K562 (cell line): ENCODE measurements around the gene TET2. TPM values are rescaled to one million over a fixed set of nuclear protein-coding genes. Genes with fewer than 3 reads are reported as not detected.

Experiments
- ATAC-seq: fragments of 200-7000 bp; cut with Tn5 transposase; 3 replicates; pipeline ENCODE4 v1.9.1; 2020; ENCODE audit warnings: moderate library complexity
- BruUV-seq: library from RNA; stranded (reverse); fragments of 400-500 nt; replicated peaks from 2 replicates; lab custom pipeline; 2021; lab: Mats Ljungman, UMichigan
- CTCF ChIA-PET: fragments of 300-600 bp; formaldehyde crosslinking; extraction: SDS; loops from one replicate; lab custom pipeline; 2021; ENCODE audit warnings: low intra/inter-chr PET ratio; lab: Yijun Ruan, JAX
- POLR2A ChIA-PET: fragments of 300-600, 350-650 bp; sonication (Branson Sonifier 250); formaldehyde crosslinking; extraction: SDS; loops from one replicate; lab custom pipeline; 2021; ENCODE audit warnings: antibody characterized with exemption, inconsistent platforms; lab: Yijun Ruan, JAX
- DNase-seq, 4 experiments: peaks; one replicate each; pipeline versions ENCODE4 v3.0.0 to v3.0.0-alpha.2; 2011 to 2018; ENCODE audit warnings: low spot score in 3 of 4, mixed read lengths in 3 of 4; ENCODE audit errors: extremely low read depth in 1 of 4
- FAIRE-seq: peaks from 2 replicates; lab custom pipeline; 2011; peaks lifted over from hg19 to GRCh38; lab: Jason Lieb, UNC
- H2AFZ ChIP-seq: 2 replicates; pipeline ENCODE4 v1.6.0; 2011; ENCODE audit warnings: low read depth, low read length, control low read depth, inconsistent platforms
- H3K27ac ChIP-seq: fragments of 200-600 bp; 3 replicates; pipeline ENCODE4 v1.8.0; 2011; ENCODE audit warnings: low read depth, mild to moderate bottlenecking, control low read depth, inconsistent platforms, low read length, moderate library complexity, mixed read lengths; ENCODE audit errors: extremely low read depth
- H3K27me3 ChIP-seq, 2 experiments: fragments of 300-600 bp in 1 of 2; 2 replicates in 1 of 2; 3 replicates in 1 of 2; pipeline versions ENCODE4 v1.6.0 to v1.8.0; 2011; ENCODE audit warnings: inconsistent platforms in 2 of 2, low read length in 2 of 2, mild to moderate bottlenecking in 1 of 2, mixed read lengths in 1 of 2, moderate library complexity in 1 of 2; ENCODE audit not compliant: control insufficient read depth in 2 of 2, insufficient read depth in 2 of 2
- H3K36me3 ChIP-seq: fragments of 300-600 bp; 3 replicates; pipeline ENCODE4 v1.8.0; 2011; ENCODE audit warnings: mild to moderate bottlenecking, low read length, inconsistent platforms; ENCODE audit not compliant: control insufficient read depth, insufficient read depth
- H3K4me1 ChIP-seq, 2 experiments: fragments of 200-600 bp in 1 of 2; replicated peaks in 1 of 2; 2 replicates in 1 of 2; 3 replicates in 1 of 2; pipeline versions ENCODE4 v1.5.1 to v1.8.0; 2011; ENCODE audit warnings: inconsistent platforms in 2 of 2, low read length in 2 of 2, mild to moderate bottlenecking in 1 of 2, mixed read lengths in 1 of 2, moderate library complexity in 1 of 2; ENCODE audit not compliant: control insufficient read depth in 2 of 2, insufficient read depth in 2 of 2
- H3K4me2 ChIP-seq: 2 replicates; pipeline ENCODE4 v1.6.1; 2011; ENCODE audit warnings: low read length, control low read depth, inconsistent platforms, mixed read lengths; ENCODE audit not compliant: insufficient read depth
- H3K4me3 ChIP-seq: fragments of 200-600 bp; sonication (generic), shearing (Covaris generic); 2 replicates; pipeline ENCODE4 v1.5.1; 2016; ENCODE audit warnings: control low read depth, inconsistent platforms
- H3K79me2 ChIP-seq: fragments of 200-600 bp; 3 replicates; pipeline ENCODE4 v1.8.0; 2011; ENCODE audit warnings: low read length, inconsistent platforms; ENCODE audit not compliant: control insufficient read depth, insufficient read depth
- H3K9ac ChIP-seq, 2 experiments: 2 replicates each; pipeline versions ENCODE4 v1.6.0 to v1.6.1; 2011; ENCODE audit warnings: low read depth in 2 of 2, low read length in 2 of 2, control low read depth in 1 of 2, inconsistent platforms in 1 of 2, mild to moderate bottlenecking in 1 of 2, mixed read lengths in 1 of 2; ENCODE audit not compliant: insufficient read depth in 1 of 2
- H3K9me1 ChIP-seq: one replicate; pipeline ENCODE4 v1.6.0; 2011; ENCODE audit warnings: inconsistent platforms, mild to moderate bottlenecking, low read length, moderate library complexity; ENCODE audit not compliant: control insufficient read depth, insufficient read depth
- H3K9me3 ChIP-seq: replicated peaks from 2 replicates; pipeline ENCODE4 v1.5.1; 2011; ENCODE audit warnings: low read depth, low read length, inconsistent platforms; ENCODE audit not compliant: control insufficient read depth, insufficient read depth
- H4K20me1 ChIP-seq: replicated peaks from 2 replicates; pipeline ENCODE4 v1.6.1; 2011; ENCODE audit warnings: low read length, inconsistent platforms, mixed read lengths; ENCODE audit not compliant: control insufficient read depth, insufficient read depth
- ARID1B ChIP-seq: fragments of 450-650 bp; IDR thresholded peaks from 2 replicates; pipeline ENCODE4 v1.6.1; 2016; ENCODE audit warnings: antibody characterized with exemption, mild to moderate bottlenecking, inconsistent platforms
- ATF2 ChIP-seq: sonication (generic); formaldehyde crosslinking; IDR thresholded peaks from 2 replicates; pipeline ENCODE4 v1.8.1; 2022; ENCODE audit warnings: missing genetic modification reagents
- BDP1 ChIP-seq: IDR thresholded peaks from 3 replicates; pipeline ENCODE4 v1.6.1; 2011; ENCODE audit not compliant: insufficient read length, insufficient read depth
- CHCHD3 ChIP-seq: fragments of 250-450 bp; sonication (Bioruptor Pico); IDR thresholded peaks from 2 replicates; pipeline ENCODE4 v2.1.2; 2022; ENCODE audit warnings: mild to moderate bottlenecking
- CREBBP ChIP-seq: IDR thresholded peaks from one replicate; pipeline ENCODE4 v1.6.1; 2012; ENCODE audit warnings: low read depth, mild to moderate bottlenecking, control low read depth, inconsistent platforms, low read length
- E2F3 ChIP-seq: fragments of 250-450 bp; sonication (Bioruptor Pico); IDR thresholded peaks from 2 replicates; pipeline ENCODE4 v1.4.0; 2020; ENCODE audit warnings: mild to moderate bottlenecking
- EGR1 ChIP-seq: fragments of 450-650 bp; conservative IDR thresholded peaks from 2 replicates; pipeline ENCODE4 v1.6.1; 2017; ENCODE audit warnings: mild to moderate bottlenecking
- EP300 ChIP-seq: IDR thresholded peaks from 2 replicates; pipeline ENCODE4 v1.6.1; 2012; ENCODE audit warnings: low read length, improper control_type of control experiment
- HOMEZ ChIP-seq: fragments of 250-450 bp; sonication (Bioruptor Pico); IDR thresholded peaks from 2 replicates; pipeline ENCODE4 v1.4.0; 2020; ENCODE audit warnings: mild to moderate bottlenecking, moderate library complexity
- KAT2B ChIP-seq: IDR thresholded peaks from one replicate; pipeline ENCODE4 v1.6.1; 2012; ENCODE audit warnings: low read depth, mild to moderate bottlenecking, control low read depth, inconsistent platforms, low read length, moderate library complexity
- MNT ChIP-seq, 2 experiments: fragments of 450-650 bp; conservative IDR thresholded peaks; 2 replicates each; pipeline ENCODE4 v1.6.1; 2017; ENCODE audit warnings: mild to moderate bottlenecking in 2 of 2, moderate library complexity in 2 of 2
- NCOA2 ChIP-seq, 2 experiments: fragments of 450-650 bp; IDR thresholded peaks; 2 replicates each; pipeline ENCODE4 v1.6.1; 2018; ENCODE audit warnings: mild to moderate bottlenecking in 2 of 2, moderate library complexity in 1 of 2; ENCODE audit not compliant: partially characterized antibody in 2 of 2
- ZNF12 ChIP-seq: sonication (generic); formaldehyde crosslinking; IDR thresholded peaks from 2 replicates; pipeline ENCODE4 v1.4.0; 2020; ENCODE audit warnings: mild to moderate bottlenecking, missing genetic modification reagents
- ZNF134 ChIP-seq: fragments of 250-450 bp; sonication (Bioruptor Pico); conservative IDR thresholded peaks from 2 replicates; pipeline ENCODE4 v1.4.0; 2020
- WGBS: fragments of 100-300 bp; shearing (Covaris generic); methylation state at CpG from one replicate; pipeline ENCODE4 v1.1.6; 2016; ENCODE audit warnings: low coverage, mixed read lengths; ENCODE audit not compliant: insufficient coverage; ENCODE audit errors: missing lambda C conversion rate; 5-methylcytosine and 5-hydroxymethylcytosine counted together
- in situ Hi-C: fragments of 300-500 bp; cut with MboI; formaldehyde crosslinking; loops from 4 replicates; pipeline ENCODE4 v1.15.0; 2018; ENCODE audit warnings: inconsistent platforms, mixed read lengths
- intact Hi-C: fragments of 100-400 bp; cut with micrococcal nuclease; formaldehyde crosslinking; loops from 2 replicates; pipeline ENCODE4 v1.14.2; 2022
- polyA plus RNA-seq, 8 experiments: library from polyadenylated mRNA; depleted of rRNA in 4 of 8; stranded (reverse) in 5 of 8; unstranded in 3 of 8; fragments of >200 nt; fragmentation: Nextera tagmentation in 2 of 8; fragmentation: Illumina TruSeq in 1 of 8; extraction: Ambion mirVana in 2 of 8; extraction: Trizol in 1 of 8; gene quantifications; 2 replicates each; pipeline versions ENCODE4 v1.2.1 to v1.2.3, GENCODE V29; 2011 to 2014; ENCODE audit warnings: inconsistent platforms in 1 of 8, missing spikeins in 1 of 8
- total RNA-seq, 7 experiments: library from RNA; depleted of rRNA in 6 of 7; stranded (reverse); fragments of >200 nt in 6 of 7; fragmentation: Illumina TruSeq in 2 of 7; extraction: Trizol in 2 of 7; gene quantifications; 2 replicates each; pipeline versions ENCODE4 v1.2.1 to v1.2.3, GENCODE V29; 2011 to 2021; ENCODE audit warnings: low replicate concordance in 1 of 7
- TF ChIP-seq, protein P1 (sequence below), 2 experiments: IDR thresholded peaks; 2 replicates each; pipeline ENCODE4 v1.6.1; 2012; ENCODE audit warnings: improper control_type of control experiment in 2 of 2, low read depth in 2 of 2, low read length in 2 of 2, borderline replicate concordance in 1 of 2

Gene TET2
- total and polyA plus RNA-seq, 9 of the 15 experiments (the other 6 are each of a cell fraction or from before 2014, with no cell fraction given) = 0.80 to 11.1 (median 4.9) TPM

GRCh38 chr4:105184316-105184980 is 37.8 kb downstream of the TET2 start:
- Histone ChIP-seq H4K20me1 (no peaks in the 10 kb centered on the region; the same call in 1 of the 2 replicates), H3K9me1 (no peaks in the 10 kb centered on the region), H3K27me3 (no peaks in the 10 kb centered on the region), H3K9ac (no peak overlapping the region), H3K27ac (no peak overlapping the region), H3K4me3 (no peak overlapping the region), H3K4me1 (no peaks in the 10 kb centered on the region), H3K36me3 (no peaks in the 10 kb centered on the region), H3K9me3 (no peaks in the 10 kb centered on the region), H3K4me2 (no peak overlapping the region), H2AFZ (no peak overlapping the region), H3K79me2 (no peaks in the 10 kb centered on the region)
- ChIA-PET CTCF (no interaction called here), POLR2A (interaction anchor here (0.6 kb wide), 1 partner anchor 13 kb away, joined by 3 read pairs; no protein-coding TSS in a partner anchor)
- no peak for DNase-seq
- 76% methylated on average over 2 of the region's 2 CpGs for WGBS
- BruUV-seq = no TSS peak
- ATAC-seq = no peak
- in situ Hi-C loops = no loop called here
- FAIRE-seq = no peak
- intact Hi-C loops = no loop called here
- TF ChIP-seq ARID1B (no peak), CHCHD3 (CRISPR knock-in tag) (no peak), HOMEZ (CRISPR knock-in tag) (no peak), ATF2 (CRISPR knock-in tag) (no peak), EGR1 (no peak), E2F3 (no peak), BDP1 (no peak), EP300 (no peak), CREBBP (no peak), MNT (conservative IDR thresholded peaks at IDR 0.05) (no peak), ZNF12 (CRISPR knock-in tag) (no peak), KAT2B (no peak), ZNF134 (CRISPR knock-in tag) (no peak), NCOA2 (IDR thresholded peaks at IDR 0.05; ENCODE audit: partially characterized antibody in 2 of 2) (no peak)
- TF ChIP-seq, protein P1, sequence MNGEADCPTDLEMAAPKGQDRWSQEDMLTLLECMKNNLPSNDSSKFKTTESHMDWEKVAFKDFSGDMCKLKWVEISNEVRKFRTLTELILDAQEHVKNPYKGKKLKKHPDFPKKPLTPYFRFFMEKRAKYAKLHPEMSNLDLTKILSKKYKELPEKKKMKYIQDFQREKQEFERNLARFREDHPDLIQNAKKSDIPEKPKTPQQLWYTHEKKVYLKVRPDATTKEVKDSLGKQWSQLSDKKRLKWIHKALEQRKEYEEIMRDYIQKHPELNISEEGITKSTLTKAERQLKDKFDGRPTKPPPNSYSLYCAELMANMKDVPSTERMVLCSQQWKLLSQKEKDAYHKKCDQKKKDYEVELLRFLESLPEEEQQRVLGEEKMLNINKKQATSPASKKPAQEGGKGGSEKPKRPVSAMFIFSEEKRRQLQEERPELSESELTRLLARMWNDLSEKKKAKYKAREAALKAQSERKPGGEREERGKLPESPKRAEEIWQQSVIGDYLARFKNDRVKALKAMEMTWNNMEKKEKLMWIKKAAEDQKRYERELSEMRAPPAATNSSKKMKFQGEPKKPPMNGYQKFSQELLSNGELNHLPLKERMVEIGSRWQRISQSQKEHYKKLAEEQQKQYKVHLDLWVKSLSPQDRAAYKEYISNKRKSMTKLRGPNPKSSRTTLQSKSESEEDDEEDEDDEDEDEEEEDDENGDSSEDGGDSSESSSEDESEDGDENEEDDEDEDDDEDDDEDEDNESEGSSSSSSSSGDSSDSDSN (IDR thresholded peaks at IDR 0.05; ENCODE audit: borderline replicate concordance in 1 of 2, low read depth in 2 of 2, low read length in 2 of 2) = no peak
